Stimulated activated CD8-positive, alpha-beta memory T cell treated with anti-CD3 and anti-CD28 coated beads, Interleukin-15, amount 100 ng/mL, for 24 hours (primary cell): ENCODE measurements around the gene ANO8.
"Not testable (repeated sequence)": the region's sequence is repeated elsewhere in the genome, so short reads cannot be mapped to it uniquely, and the experiment has no call there.

Source experiments
- DNase-seq: peaks from one replicate; pipeline ENCODE4 v3.0.0-alpha.2; 2020; ENCODE audit warnings: low read depth

ANO8 gene

DNA sequence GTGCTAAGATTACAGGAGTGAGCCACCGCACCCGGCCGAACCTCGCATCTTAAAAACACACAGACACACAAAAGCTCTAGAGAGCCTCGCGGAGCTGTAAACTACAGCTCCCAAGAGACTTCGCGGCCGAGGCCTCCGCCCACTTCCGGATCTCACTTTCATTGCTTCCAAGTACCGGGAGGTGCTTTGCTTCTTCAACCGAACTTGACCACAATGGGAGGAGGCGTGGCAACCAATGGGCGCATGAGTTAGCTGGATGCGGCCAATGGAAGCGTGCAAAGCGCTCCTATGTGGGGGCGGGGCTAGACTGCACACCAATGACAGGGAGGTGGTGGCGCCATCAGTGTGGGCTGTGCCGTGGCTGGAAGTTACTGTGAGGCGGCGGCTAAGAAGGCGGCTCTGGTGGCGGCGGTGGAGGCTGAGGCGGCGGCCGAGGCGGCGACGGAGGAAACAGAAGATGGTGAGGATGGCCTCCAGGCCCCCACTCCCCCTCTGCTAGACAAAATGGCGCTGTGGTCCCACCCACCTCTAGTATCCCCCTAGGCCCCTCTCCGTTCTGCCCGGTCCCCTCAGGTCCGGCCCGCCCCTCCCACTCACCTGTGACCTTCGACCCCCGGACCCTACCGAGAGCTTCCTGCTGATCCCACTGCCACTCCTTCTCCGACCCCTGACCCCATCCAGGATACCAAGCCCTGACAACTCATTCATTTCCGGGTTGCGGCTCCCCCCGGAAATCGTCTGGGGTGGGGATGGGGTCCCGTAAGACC lies 25.3 kb downstream of the ANO8 start, which contains the start of gene DDA1:
Gene DDA1, plus strand, starts transcription at position 366 of the 767 bp plus-strand sequence. Its CDS starts 92 bp downstream, at position 458.
- DNase-seq: peak; percentile 78

DNA sequence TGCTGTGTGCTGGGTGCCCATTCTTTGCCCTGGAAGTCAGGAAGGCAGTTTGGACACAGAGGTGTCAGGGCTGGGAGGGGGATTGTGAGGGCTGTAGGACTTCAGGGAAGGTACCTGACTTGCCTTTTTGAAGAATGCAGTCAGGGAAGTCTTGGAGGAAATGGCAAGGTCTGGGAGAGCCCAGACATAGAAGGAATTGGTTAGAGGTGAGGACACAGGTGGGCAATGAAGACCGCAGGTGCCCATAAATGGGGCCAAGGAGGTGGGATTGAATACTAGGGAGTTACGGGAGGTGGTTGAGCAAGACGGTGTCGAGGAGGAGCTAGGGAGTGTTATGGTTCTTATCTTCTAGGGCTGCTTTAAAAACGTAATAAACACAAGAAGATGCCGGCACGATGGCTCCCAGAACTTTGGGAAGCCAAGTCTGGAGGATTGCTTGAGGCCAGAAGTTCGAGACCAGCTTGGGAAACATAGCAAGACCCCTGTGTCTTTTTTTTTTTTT lies 26.7 kb downstream of the ANO8 start:
- DNase-seq: no peak

DNA sequence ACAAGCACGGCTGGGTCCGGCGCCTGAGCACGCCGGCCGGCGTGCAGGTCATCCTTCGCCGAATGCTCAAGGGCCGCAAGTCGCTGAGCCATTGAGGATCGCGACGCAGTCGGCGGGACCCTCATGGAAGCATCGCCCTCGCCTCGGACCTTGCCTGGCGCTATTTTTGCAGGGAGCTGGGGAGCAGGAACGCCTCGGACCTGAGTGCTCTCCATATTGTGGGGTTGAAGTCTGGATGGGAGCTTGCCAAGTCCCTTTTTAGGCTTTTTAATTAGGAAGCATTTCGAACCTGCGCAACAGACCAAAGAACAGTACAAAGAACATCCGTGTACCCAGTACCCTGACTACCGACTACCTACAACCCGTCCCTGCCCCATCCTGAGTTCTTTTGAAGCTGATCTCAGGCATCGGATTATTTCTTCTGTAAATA lies 28.4 kb downstream of the ANO8 start:
- DNase-seq: no peak

DNA sequence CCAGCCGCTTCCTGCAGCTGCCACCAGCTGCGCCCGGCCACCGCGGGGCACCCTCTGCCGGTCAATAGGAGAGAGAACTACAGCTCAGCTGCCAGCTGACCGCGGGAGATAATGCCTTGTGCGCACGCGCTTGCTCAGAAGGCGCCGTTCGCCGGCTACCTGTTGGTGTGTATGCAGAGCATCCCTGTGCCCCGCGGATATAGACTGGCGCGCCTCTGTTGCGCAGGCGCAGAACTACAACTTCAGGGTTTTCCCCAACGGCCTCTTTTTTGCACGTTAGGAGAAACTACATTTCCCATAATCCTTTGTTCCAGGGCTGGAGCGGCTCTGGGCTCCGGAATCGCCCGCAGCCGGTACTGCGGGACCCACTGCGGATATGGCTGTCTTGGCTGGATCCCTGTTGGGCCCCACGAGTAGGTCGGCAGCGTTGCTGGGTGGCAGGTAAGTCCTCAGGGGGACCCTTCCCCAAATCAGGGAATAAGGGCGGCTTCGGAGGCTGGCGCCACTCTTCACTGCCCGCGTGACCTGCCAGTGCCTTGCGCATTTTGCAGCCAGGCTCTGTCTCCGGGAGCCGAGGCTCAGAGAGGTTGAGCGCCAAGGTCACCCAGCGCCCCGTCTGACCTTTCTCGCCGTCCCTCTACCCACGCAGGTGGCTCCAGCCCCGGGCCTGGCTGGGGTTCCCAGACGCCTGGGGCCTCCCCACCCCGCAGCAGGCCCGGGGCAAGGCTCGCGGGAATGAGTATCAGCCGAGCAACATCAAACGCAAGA lies 29.0 kb downstream of the ANO8 start, which contains the start of gene MRPL34:
Gene MRPL34, plus strand, starts transcription at position 356 of the 768 bp plus-strand sequence. Its CDS starts 21 bp downstream, at position 377.
- peak; percentile 74 for DNase-seq

DNA sequence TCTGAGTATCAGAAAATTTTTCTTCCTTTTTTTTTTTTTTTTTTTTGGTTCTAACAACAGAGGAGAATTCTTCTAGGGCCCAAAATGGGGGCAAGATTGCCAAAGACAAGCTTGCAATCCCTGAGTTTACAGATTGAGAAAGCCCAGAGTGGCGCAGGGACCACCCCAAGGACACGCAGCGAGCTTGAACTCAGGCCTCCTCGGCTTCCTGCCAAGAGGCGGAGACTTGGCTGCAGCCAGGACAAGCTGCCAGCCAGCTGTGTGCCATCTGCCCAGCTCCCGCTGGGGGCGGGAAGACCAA lies 29.5 kb downstream of the ANO8 start:
- no peak for DNase-seq

DNA sequence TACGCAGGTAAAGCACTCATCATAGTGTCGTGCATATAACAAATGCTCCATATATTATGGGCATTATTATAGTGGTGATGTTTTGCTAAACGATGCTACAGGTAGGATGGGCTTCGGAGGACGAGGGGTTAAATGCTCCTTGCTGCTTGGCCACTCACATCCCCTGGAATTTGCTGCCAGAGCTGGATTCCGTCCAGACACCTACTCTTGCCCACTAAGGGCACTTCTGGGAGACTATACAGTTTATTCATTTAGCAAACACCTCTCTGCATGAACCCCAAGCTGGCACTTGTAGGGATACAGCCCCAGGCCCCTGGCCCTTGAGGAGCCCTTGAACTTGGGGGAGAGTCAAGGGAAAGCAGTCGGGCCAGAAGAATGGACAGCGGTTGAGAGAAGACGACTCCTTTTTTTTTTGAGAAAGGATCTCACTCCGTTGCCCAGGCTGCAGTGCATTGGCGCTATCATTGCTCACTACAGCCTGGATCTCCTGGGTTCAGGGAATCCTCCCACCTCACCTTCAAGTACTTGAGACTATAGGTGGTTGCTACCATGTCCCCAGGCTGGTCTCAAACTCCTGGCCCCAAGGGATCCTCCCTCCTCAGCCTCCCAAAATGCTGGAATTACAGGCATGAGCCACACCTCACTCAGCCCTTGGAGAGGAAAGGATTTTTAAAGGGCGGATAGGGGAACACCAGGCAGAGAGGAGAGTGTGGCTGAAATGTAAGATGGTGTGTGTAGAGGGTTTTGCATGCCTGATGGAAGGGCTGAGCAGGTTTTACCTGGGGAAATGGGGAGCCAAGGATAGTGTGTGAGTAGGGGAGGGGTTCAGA lies 30.1 kb downstream of the ANO8 start:
- no peak for DNase-seq

DNA sequence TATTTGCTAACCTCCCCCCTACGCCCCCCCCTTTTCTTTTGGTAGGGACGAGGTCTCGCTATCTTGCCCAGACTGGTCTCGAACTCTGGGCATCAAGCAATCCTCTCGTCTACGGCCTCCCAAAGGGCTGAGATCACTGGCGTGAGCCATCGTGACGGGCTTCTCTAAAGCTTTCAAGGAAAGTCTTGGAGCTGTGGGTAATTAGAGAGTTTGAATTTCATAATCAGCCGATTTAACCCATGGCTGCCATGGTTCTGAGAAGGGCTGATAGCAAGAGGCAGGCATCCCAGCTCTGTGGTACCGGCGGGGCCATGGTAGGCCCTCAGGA lies 30.8 kb downstream of the ANO8 start:
- no peak for DNase-seq

DNA sequence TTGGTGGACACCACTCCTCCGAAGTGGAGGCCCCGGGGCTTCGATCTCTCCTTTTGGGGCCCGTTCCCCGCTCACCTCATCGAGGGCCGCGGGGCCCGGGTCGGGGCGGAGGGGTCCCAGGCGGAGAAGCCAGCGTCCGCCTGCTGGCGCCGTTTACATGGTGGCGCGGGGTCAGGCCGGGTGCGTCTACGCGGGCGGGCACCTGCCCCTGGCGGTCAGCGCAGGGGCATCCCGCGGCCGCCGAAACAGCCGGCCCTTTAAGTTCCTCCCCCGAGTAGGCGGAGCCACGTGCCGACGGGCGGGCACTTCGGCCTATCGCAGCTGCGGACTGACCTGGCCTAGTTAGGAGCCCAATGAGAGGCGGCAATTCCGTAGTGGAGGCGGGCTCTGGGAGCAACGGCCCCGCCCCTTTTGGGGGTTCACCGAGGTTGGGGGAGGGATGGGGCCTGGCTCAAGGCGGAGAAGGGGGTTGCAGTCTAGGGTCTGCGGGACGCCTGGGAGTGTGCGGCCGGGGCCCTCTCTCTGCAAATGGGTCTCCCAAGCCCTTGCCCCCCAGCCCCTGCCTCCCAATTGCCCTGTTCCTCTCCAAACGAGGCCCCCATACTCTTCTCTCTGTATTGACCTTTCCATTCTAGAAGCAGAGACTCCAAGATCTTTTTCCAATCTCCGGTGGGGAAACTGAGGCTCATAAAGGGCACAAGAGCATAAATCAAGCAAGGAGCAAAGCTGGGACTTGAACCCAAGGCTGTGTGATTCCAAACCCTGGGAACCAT lies 31.3 kb downstream of the ANO8 start, which contains the start of gene ABHD8:
Gene ABHD8, minus strand, starts transcription at position 259 of the 773 bp plus-strand sequence. CDS start 1,809 bp downstream, outside the sequence.
- peak; percentile 65 for DNase-seq

DNA sequence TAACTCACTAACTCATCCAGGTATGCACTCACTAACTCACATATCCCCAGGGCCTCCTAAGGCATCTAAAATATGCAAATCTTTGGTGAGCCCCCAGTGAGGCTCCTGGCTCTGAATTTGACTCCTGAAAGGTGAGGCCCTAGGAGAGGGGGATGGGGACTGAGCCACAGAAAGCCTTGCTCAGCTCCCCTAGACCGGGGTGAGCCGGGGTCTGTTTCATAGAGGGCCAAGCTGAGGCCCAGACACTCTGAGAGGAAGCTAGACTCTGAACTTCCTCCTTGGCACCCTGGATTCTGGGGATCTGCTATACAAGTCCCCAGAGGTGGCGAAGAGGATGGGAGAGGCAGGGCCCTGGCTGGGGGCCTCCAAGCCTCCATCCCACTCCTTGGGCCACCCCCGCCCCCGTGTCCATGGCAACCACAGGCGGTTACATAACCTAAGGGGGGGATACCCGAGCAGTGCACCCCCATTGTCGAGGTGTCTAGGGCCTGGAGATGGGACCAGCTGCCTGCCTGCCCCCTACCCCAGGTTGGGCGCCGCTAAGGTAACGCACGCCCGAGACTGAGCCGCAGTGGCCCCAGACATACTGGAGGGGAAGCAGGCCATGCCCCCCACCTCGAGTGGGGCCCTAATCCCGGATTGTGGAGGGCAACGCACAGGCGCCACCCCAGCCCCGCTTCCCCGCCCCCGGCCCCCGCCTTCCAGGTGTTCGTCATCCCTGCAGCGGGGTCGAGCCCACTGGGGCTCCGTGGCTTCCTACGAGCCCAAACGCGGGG lies 32.1 kb downstream of the ANO8 start:
- DNase-seq: no peak

DNA sequence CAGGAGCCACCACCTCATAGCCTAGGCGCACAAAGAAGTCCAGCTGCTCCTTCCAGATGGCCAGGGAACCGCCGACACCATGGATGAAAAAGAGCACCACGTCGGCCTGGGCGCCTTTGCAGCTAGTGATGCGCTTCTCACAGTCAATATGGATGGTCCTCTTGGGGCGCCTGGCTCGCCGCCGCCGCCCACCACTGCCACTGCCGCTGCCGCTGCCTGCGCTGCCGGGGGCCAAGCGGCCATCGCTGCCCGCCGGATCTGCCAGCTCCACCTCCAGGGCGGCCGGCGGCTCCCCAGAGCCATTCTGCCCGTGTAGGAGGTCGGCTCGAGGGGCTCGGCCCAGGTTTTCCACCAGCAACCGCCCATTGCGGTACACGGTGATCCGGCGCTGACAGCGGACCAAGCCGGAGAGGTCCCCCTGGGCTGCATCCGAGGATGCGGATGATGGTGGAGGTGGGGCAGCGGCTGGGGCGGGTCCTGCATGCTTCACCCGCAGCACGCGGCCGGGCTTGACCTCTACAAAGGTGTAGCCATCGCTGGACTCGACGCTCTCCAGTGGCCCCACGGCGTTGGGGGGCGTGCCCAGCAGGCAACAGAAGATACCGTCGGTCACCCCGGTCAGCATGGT lies 33.5 kb downstream of the ANO8 start:
- no peak for DNase-seq

DNA sequence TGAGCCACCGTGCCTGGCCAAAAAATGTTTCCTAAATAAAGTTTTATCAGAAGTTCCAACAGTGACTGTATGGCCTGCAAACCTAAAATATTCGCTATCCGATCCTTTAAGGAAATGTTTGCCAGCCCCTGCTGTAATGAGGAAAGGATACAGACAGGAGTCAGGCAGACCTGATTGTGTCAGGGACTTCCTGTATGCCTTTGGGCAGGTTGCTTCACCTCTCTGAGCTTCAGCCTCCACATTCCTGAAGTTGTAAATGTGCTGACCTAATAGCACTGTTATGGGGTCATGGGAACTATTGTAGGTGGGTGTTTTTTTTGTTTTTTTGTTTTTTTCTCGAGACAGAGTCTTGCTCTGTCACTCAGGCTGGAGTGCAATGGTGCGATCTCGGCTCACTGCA lies 37.7 kb downstream of the ANO8 start:
- no peak for DNase-seq

DNA sequence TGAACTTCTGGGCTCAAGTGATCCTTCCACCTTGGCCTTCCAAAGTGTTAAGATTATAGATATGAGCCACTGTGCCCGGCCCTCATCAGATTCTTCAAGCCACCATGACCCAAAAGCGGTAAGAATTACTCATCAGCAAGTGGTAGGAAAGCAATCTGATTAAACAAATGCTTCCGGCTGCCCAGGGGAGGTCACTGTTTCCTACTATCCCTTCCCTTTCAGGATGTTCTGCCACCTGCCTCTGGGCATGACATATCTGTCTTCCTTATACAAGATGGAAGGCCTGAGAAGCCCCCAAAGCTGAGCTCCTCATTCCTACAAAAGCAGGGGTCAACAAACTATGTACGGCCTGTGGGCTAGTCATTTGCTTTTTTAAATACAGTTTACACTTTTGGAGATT lies 38.4 kb downstream of the ANO8 start:
- DNase-seq: no peak

DNA sequence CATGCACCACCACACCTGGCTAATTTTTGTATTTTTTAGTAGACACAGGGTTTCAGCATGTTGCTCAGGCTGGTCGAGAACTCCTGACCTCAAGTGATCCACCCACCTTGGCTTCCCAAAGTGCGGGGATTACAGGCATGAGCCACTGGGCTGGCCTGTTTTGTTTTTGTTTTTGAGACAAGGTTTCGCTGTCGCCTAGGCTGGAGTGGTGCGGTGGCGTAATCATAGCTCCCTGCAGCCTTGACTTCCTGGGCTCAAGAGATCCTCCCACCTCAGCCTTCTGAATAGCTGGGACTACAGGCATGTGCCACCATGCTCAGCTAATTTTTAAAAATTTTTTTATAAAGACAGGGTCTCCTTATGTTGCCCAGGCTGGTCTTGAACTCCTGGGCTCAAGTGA lies 39.1 kb downstream of the ANO8 start:
- DNase-seq: not testable (repeated sequence)

DNA sequence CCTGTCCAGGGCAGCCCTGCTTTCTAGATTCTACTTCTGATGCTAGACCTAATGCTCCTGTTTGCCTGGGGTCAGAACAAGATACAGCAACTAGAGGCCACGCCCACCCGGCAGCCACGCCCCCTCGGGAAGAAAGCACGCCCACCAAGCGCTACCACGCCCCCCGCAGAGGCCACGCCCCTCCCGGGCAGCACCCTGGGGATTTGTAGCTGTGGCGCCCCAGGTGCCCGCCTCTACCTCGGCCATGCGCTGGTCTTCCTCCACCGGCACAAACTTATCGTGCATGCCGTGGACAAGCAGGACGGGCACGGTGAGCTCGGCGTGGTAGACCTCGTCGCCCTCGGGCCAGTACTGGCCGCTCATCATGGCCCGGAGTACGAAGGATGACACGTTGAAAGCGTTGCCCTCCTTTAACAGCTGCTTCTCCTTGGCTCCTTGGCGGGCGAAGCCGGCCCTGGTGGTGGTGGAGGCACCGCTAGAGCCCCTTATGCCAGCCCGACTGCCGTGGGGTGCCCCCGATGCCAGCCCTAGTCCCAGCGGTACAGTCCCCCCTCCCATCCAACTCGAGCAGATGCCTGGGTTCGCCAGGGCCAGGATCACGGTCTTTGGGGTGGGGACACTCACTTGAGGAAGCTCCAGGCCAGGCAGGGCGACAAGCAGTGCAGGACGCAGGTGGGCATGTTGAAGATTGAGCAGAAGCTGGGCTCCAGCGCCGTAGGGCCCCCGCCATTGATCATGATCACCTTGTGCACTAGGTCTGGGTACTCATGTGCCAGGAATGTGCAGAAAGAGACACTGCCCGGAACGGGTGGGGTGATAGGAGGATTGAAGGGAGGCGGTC lies 40.4 kb downstream of the ANO8 start:
- peak; percentile 37 for DNase-seq

DNA sequence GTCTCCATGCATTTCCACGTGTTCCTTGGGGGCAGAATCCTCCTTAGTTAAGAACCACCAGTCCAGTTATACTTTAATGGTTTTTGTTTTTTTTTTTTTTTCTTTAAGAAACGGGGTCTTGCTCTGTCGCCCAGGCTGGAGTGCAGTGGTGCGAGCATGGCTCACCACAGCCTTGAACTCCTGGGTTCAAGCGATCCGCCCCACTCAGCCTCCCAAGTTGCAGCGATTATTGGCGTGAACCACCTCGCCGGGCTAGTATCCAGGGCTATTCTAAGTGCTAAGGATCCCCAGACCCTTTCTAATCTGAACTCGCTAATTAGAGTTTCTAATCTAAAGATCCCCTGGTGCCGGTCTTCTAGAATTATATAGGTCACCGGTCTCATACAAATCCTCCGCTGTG lies 41.0 kb downstream of the ANO8 start:
- no peak for DNase-seq

DNA sequence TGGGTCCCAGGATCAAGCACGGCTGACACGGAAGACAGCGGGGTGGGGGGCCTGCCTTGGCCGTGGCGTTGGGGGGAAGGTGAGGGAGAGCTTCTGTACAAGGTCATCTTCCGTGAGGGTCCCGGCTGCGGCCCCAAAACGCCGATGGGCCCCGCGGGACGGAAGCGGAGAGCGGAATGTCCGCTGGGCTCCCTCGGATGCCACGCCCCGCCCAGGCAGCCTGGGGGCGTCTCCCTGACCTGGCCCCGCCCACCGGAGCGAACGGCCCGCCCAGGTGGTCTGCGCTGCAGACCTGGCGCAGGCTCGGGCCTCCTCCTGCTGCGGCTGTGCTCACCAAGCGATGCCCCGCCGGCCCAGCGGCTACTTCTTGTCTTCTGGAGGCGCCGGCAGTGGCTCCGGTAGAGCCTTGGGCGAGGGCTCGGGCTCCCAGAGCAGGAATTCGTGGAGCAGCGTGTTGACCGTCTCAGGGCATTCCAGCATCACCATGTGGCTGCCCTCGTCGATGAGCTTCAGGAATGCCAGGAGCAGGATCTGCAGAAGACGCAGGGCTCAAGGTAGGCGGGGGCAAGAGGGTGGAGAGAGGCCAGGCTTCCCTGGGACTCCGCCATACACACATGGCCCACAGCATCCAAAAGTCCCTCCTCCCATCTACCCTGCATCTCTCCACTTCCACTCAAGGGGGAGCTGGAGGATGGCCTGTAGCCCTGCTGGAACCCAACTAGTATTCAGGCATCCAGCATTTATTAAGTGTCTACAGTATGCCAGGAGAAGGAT lies 42.2 kb downstream of the ANO8 start:
- peak; percentile 77 for DNase-seq

DNA sequence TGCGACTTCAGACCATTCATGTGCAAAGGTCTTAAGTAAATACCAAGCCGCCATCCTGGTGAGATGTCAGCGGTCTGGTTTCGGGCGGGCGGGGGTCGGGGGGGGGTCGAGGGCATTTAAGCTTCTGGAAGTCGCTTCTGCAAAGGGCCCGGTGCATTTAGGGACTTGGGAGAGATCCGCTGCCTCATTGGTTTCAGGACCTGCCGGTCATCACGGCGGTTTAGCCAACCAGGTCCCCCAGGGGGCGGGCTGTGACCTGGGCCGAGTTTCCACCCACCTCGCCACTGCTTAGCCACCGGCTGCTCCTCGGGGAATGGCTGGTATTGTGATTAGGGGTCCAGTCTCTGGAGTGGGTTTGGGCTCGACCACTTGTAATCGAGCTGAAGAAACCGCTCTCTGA lies 45.2 kb downstream of the ANO8 start:
- no peak for DNase-seq

DNA sequence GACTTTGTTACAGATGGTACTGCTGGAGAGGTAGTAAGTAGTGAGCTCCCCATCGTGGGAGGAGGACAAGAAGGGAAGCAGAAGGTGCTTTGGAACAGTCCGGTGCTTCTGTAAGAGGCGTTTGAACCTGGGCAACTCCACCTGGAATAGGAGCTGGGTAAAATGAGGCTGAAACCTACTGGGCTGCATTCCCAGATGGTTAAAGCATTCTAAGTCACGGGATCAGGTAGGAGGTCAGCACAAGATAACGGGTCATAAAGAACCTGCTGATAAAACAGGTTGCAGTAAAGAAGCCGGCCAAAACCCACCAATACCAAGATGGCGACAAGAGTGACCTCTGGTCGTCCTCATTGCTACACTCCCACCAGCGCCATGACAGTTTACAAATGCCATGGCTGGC lies 47.9 kb downstream of the ANO8 start:
- DNase-seq: no peak

DNA sequence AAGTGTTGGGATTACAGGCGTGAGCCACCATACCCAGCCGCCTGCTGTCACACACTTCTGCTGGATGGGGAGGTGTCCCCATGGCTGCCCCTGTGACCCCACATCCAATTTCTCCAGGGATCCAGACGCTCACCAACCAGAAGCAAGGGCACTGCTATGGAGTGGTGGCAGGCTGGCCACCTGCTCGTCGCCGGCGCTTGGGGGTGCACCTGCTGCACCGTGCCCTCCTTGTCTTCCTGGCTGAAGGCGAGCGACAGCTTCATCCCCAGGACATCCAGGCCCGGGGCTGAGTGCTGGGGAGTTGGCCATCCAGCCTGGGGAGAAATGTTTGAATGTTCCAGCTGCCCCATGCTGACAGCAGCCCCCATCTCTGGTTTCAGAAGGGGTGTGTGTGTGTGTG lies 48.4 kb downstream of the ANO8 start:
- no peak for DNase-seq
